Caco-2 (cell line): ENCODE measurements around the gene ADARB2. TPM values are rescaled to one million over a fixed set of nuclear protein-coding genes. Genes with fewer than 3 reads are reported as not detected.

Experiments
- BruUV-seq: library from RNA; stranded (reverse); fragments of 400-500 nt; replicated peaks from 2 replicates; lab custom pipeline; 2021; lab: Mats Ljungman, UMichigan
- CTCF ChIA-PET: fragments of 300-600 bp; sonication (Branson Sonifier 250); formaldehyde crosslinking; loops from one replicate; lab custom pipeline; 2022; ENCODE audit warnings: antibody characterized with exemption; lab: Charles Lee
- POLR2A ChIA-PET: fragments of 300-600 bp; sonication (Branson Sonifier 250); formaldehyde crosslinking; loops from one replicate; lab custom pipeline; 2022; ENCODE audit warnings: antibody characterized with exemption; lab: Charles Lee
- DNase-seq, 2 experiments: peaks; one replicate each; pipeline versions ENCODE4 v3.0.0 to v3.0.0-alpha.2; 2020 to 2022
- H3K27me3 ChIP-seq: replicated peaks from 2 replicates; pipeline ENCODE4 v1.6.0; 2011; ENCODE audit warnings: low read length; ENCODE audit not compliant: control insufficient read depth, insufficient read depth
- H3K36me3 ChIP-seq: 2 replicates; pipeline ENCODE4 v1.5.1; 2011; ENCODE audit warnings: low read length; ENCODE audit not compliant: control insufficient read depth, insufficient read depth
- H3K4me1 ChIP-seq: fragments of 250-450 bp; sonication (Bioruptor Pico); 2 replicates; pipeline ENCODE4 v1.5.1; 2020; ENCODE audit warnings: mild to moderate bottlenecking
- H3K4me3 ChIP-seq: 2 replicates; pipeline ENCODE4 v1.5.1; 2011; ENCODE audit warnings: low read depth, mild to moderate bottlenecking, control low read depth, low read length
- H3K9me3 ChIP-seq: fragments of 250-450 bp; sonication (Bioruptor Pico); 2 replicates; pipeline ENCODE4 v1.5.1; 2020; ENCODE audit warnings: mild to moderate bottlenecking, moderate library complexity
- H3K27ac Mint-ChIP-seq: one replicate; pipeline ENCODE4 v1.8.0; 2022; ENCODE audit warnings: mixed read lengths; ENCODE audit not compliant: unreplicated experiment
- H3K27me3 Mint-ChIP-seq: one replicate; pipeline ENCODE4 v1.8.0; 2022; ENCODE audit warnings: mixed read lengths; ENCODE audit not compliant: insufficient read depth, unreplicated experiment
- H3K36me3 Mint-ChIP-seq: one replicate; pipeline ENCODE4 v1.8.0; 2022; ENCODE audit warnings: mild to moderate bottlenecking, mixed read lengths; ENCODE audit not compliant: insufficient read depth, unreplicated experiment
- H3K4me1 Mint-ChIP-seq: one replicate; pipeline ENCODE4 v1.8.0; 2022; ENCODE audit warnings: low read depth, mixed read lengths; ENCODE audit not compliant: unreplicated experiment
- H3K4me3 Mint-ChIP-seq: one replicate; pipeline ENCODE4 v1.8.0; 2022; ENCODE audit warnings: mild to moderate bottlenecking, moderate library complexity, mixed read lengths; ENCODE audit not compliant: unreplicated experiment
- H3K9me3 Mint-ChIP-seq: one replicate; pipeline ENCODE4 v1.8.0; 2022; ENCODE audit warnings: mixed read lengths; ENCODE audit not compliant: unreplicated experiment
- intact Hi-C: fragments of 100-400 bp; cut with micrococcal nuclease; formaldehyde crosslinking; loops from one replicate; pipeline ENCODE4 v1.10.0; 2022; ENCODE audit not compliant: unreplicated experiment
- total RNA-seq: library from RNA; stranded (reverse); gene quantifications from 2 replicates; pipeline ENCODE4 v1.2.3, GENCODE V29; 2022
- TF ChIP-seq, protein P1 (sequence below), 2 experiments: fragments of 200-600 bp in 1 of 2; IDR thresholded peaks; 1 replicate in 1 of 2; 2 replicates in 1 of 2; pipeline versions ENCODE4 v1.5.1 to v1.8.0; 2011 to 2022; ENCODE audit warnings: antibody characterized with exemption in 1 of 2, control low read depth in 1 of 2, inconsistent platforms in 1 of 2, low read depth in 1 of 2, low read length in 1 of 2, mild to moderate bottlenecking in 1 of 2, moderate library complexity in 1 of 2; ENCODE audit not compliant: insufficient read depth in 1 of 2, severe bottlenecking in 1 of 2, unreplicated experiment in 1 of 2

Gene ADARB2
- total RNA-seq, 1 experiment from 2014 or later = 0.27 TPM

DNA sequence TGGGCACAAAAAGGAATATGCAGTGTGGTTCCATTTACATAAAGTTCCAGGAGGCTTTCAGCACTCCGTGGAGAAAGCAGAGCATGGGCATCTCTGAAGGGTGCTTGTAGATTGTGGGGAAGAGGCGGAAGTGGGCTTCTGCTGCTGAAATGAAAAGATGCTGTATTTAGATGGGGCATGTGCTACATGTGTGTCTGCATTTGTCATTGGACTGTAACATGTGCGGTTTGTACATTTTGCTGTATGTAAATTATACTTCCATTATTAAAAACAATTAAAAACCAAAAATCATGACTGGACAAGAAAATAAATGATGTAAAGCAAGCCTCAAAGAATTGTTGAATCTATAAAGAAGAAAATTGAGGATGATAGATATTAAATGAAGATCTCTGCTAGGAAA, 347.1 kb downstream of the ADARB2 start:
- Mint-ChIP-seq H3K9me3 (peaks cover 13% of the 10 kb centered on the region), H3K27me3 (peaks cover 9% of the 10 kb centered on the region), H3K4me1 (peaks cover 7% of the 10 kb centered on the region), H3K27ac (no peak overlapping the region), H3K36me3 (no peaks in the 10 kb centered on the region), H3K4me3 (no peak overlapping the region)
- H3K4me1 ChIP-seq = peaks cover 8% of the 10 kb centered on the region; the same call in 1 of the 2 replicates
- no peaks in the 10 kb centered on the region for H3K36me3 ChIP-seq
- CTCF ChIA-PET = interaction anchor here (0.8 to 1.0 kb wide), 2 partner anchors 21 to 22 kb away, joined by 3 to 4 read pairs; no protein-coding TSS in a partner anchor
- H3K9me3 ChIP-seq = peaks cover 4% of the 10 kb centered on the region; the same call in 1 of the 2 replicates
- intact Hi-C loops = no loop called here
- no peak overlapping the region for H3K4me3 ChIP-seq
- no peak for DNase-seq
- H3K27me3 ChIP-seq = no peaks in the 10 kb centered on the region
- TF ChIP-seq, protein P1, sequence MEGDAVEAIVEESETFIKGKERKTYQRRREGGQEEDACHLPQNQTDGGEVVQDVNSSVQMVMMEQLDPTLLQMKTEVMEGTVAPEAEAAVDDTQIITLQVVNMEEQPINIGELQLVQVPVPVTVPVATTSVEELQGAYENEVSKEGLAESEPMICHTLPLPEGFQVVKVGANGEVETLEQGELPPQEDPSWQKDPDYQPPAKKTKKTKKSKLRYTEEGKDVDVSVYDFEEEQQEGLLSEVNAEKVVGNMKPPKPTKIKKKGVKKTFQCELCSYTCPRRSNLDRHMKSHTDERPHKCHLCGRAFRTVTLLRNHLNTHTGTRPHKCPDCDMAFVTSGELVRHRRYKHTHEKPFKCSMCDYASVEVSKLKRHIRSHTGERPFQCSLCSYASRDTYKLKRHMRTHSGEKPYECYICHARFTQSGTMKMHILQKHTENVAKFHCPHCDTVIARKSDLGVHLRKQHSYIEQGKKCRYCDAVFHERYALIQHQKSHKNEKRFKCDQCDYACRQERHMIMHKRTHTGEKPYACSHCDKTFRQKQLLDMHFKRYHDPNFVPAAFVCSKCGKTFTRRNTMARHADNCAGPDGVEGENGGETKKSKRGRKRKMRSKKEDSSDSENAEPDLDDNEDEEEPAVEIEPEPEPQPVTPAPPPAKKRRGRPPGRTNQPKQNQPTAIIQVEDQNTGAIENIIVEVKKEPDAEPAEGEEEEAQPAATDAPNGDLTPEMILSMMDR (IDR thresholded peaks at IDR 0.05; ENCODE audit: insufficient read depth in 1 of 2, low read depth in 1 of 2, low read length in 1 of 2, severe bottlenecking in 1 of 2, unreplicated experiment in 1 of 2) = no peak
- BruUV-seq = no TSS peak
- POLR2A ChIA-PET = no interaction called here

GRCh38 chr10:1384026-1384425, 353.3 kb downstream of the ADARB2 start:
- POLR2A ChIA-PET = no interaction called here
- Histone ChIP-seq H3K36me3 (no peaks in the 10 kb centered on the region), H3K4me3 (no peak overlapping the region), H3K27me3 (peaks cover 6% of the 10 kb centered on the region), H3K4me1 (no peaks in the 10 kb centered on the region), H3K9me3 (peaks cover 4% of the 10 kb centered on the region; the same call in 1 of the 2 replicates)
- Mint-ChIP-seq H3K27ac (no peak overlapping the region), H3K36me3 (no peaks in the 10 kb centered on the region), H3K4me3 (no peak overlapping the region), H3K27me3 (peaks cover 45% of the 10 kb centered on the region), H3K9me3 (peaks cover 17% of the 10 kb centered on the region), H3K4me1 (no peaks in the 10 kb centered on the region)
- intact Hi-C loops = no loop called here
- no peak for DNase-seq
- CTCF ChIA-PET = no interaction called here
- TF ChIP-seq, protein P1 (IDR thresholded peaks at IDR 0.05; ENCODE audit: insufficient read depth in 1 of 2, low read depth in 1 of 2, low read length in 1 of 2, severe bottlenecking in 1 of 2, unreplicated experiment in 1 of 2) = no peak
- BruUV-seq = no TSS peak

DNA sequence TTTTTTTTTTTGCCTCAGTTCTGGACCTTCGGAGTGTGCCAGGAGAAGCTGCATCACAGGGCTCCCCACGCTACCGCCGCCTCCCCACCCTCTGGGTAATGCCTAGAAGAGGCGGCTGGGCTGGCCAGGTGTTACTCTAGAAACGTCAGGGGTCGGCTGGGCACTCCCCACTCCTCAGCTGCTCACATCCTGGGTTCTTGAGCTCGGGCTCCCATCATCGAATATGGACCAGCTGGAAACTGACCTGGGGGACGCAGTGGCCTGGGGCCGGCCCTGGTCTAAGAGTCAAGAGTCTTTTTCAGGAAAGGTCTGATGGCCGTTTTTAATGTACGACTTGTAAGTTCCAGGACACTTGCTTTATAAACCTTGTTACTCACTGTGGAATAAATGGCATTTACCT, 354.6 kb downstream of the ADARB2 start:
- H3K4me3 Mint-ChIP-seq = no peak overlapping the region
- BruUV-seq = no TSS peak
- H3K4me1 Mint-ChIP-seq = peaks cover 4% of the 10 kb centered on the region
- H3K4me3 ChIP-seq = no peak overlapping the region
- intact Hi-C loops = no loop called here
- H3K9me3 ChIP-seq = peaks cover 4% of the 10 kb centered on the region; the same call in 1 of the 2 replicates
- peaks cover 5% of the 10 kb centered on the region; the same call in 1 of the 2 replicates for H3K4me1 ChIP-seq
- peak in 1 of 2 experiments; percentile 14 for DNase-seq
- H3K36me3 Mint-ChIP-seq = no peaks in the 10 kb centered on the region
- ChIA-PET CTCF (no interaction called here), POLR2A (no interaction called here)
- H3K27ac Mint-ChIP-seq = no peak overlapping the region
- H3K36me3 ChIP-seq = no peaks in the 10 kb centered on the region
- peaks cover 8% of the 10 kb centered on the region for H3K27me3 ChIP-seq
- peaks cover 57% of the 10 kb centered on the region for H3K27me3 Mint-ChIP-seq
- peaks cover 17% of the 10 kb centered on the region for H3K9me3 Mint-ChIP-seq
- TF ChIP-seq, protein P1 (IDR thresholded peaks at IDR 0.05; ENCODE audit: insufficient read depth in 1 of 2, low read depth in 1 of 2, low read length in 1 of 2, severe bottlenecking in 1 of 2, unreplicated experiment in 1 of 2) = no peak
